ENCODE results near the gene PLCH1.

- no peak for TF ChIP-seq CTCF (IDR thresholded peaks at IDR 0.05)
- no peak for TF ChIP-seq POLR2A (IDR thresholded peaks at IDR 0.05)
- no peak for TF ChIP-seq EP300 (IDR thresholded peaks at IDR 0.05)
Observed at GRCh38 chr3:155441026-155441425, 303.8 kb downstream of the PLCH1 start.

Measured in tibial nerve (tissue), 4 donors.